ENCODE results near the gene UGT1A3. TPM values are rescaled to one million over a fixed set of nuclear protein-coding genes. Genes with fewer than 3 reads are reported as not detected.

The UGT1A3 gene
- total RNA-seq, 1 donor from 2014 or later, result not detected

GRCh38 chr2:233814056-233814835 lies 85.4 kb downstream of the UGT1A3 start:
- no peak for DNase-seq (ENCODE audit: extremely low read depth, low read depth, low spot score)

GRCh38 chr2:233815861-233816260 lies 87.0 kb downstream of the UGT1A3 start:
- DNase-seq (ENCODE audit: extremely low read depth, low read depth, low spot score), result no peak

- DNase-seq (ENCODE audit: extremely low read depth, low read depth, low spot score), result no peak
These were observed 87.5 kb downstream of the UGT1A3 start for GRCh38 chr2:233816334-233816733.

GRCh38 chr2:233816771-233817170 lies 87.9 kb downstream of the UGT1A3 start:
- DNase-seq (ENCODE audit: extremely low read depth, low read depth, low spot score), result no peak

GRCh38 chr2:233817361-233817911 lies 88.6 kb downstream of the UGT1A3 start:
- DNase-seq (ENCODE audit: extremely low read depth, low read depth, low spot score), result no peak

GRCh38 chr2:233817995-233818638 lies 89.3 kb downstream of the UGT1A3 start:
- no peak for DNase-seq (ENCODE audit: extremely low read depth, low read depth, low spot score)

- DNase-seq (ENCODE audit: extremely low read depth, low read depth, low spot score), result no peak
These were observed 90.1 kb downstream of the UGT1A3 start for GRCh38 chr2:233818639-233819621.

GRCh38 chr2:233819884-233820773 lies 91.3 kb downstream of the UGT1A3 start:
- DNase-seq (ENCODE audit: extremely low read depth, low read depth, low spot score), result no peak

- DNase-seq (ENCODE audit: extremely low read depth, low read depth, low spot score), result no peak
These were observed 91.9 kb downstream of the UGT1A3 start for GRCh38 chr2:233820774-233821105.

- DNase-seq (ENCODE audit: extremely low read depth, low read depth, low spot score), result no peak
These were observed 92.4 kb downstream of the UGT1A3 start for GRCh38 chr2:233821196-233821595.

GRCh38 chr2:233821709-233822100 lies 92.9 kb downstream of the UGT1A3 start:
- no peak for DNase-seq (ENCODE audit: extremely low read depth, low read depth, low spot score)

GRCh38 chr2:233822101-233822771 lies 93.4 kb downstream of the UGT1A3 start:
- DNase-seq (ENCODE audit: extremely low read depth, low read depth, low spot score), result no peak

Other genes with a start within 250 kb of the UGT1A3 start
- 24.8 and 27.5 TPM in 2 replicates for gene USP40, start 162.3 kb upstream of the UGT1A3 start, total RNA-seq
- gene UGT1A8, start 111.4 kb upstream of the UGT1A3 start, total RNA-seq, result not detected in 2 replicates
- gene UGT1A10, start 92.6 kb upstream of the UGT1A3 start, total RNA-seq, result not detected in 2 replicates
- not detected in 2 replicates for gene UGT1A9, start 57.1 kb upstream of the UGT1A3 start, total RNA-seq
- not detected in 2 replicates for gene UGT1A7, start 47.1 kb upstream of the UGT1A3 start, total RNA-seq
- gene UGT1A6, start 36.2 kb upstream of the UGT1A3 start, total RNA-seq, result not detected in 2 replicates
- gene UGT1A5, start 16.1 kb upstream of the UGT1A3 start, total RNA-seq, result not detected in 2 replicates
- 0.12 TPM in 1 of 2 replicates, not detected in the other for gene UGT1A4, start 10.3 kb upstream of the UGT1A3 start, total RNA-seq
- gene UGT1A1, start 31.2 kb downstream of the UGT1A3 start, total RNA-seq, result not detected in 2 replicates
- gene MROH2A, start 49.3 kb downstream of the UGT1A3 start, total RNA-seq, result not detected in 2 replicates
- 4.3 and 7.9 TPM in 2 replicates for gene HJURP, start 125.5 kb downstream of the UGT1A3 start, total RNA-seq
- gene TRPM8, start 188.3 kb downstream of the UGT1A3 start, total RNA-seq, result not detected in 2 replicates

Measured in glomerular endothelial cell (primary cell).